Measurements from ENCODE around the gene LYRM1. TPM values are rescaled to one million over a fixed set of nuclear protein-coding genes. Genes with fewer than 3 reads are reported as not detected.

LYRM1 gene
- polyA plus RNA-seq, 1 donor (not counting 4 experiments of a cell fraction or from before 2014, with no cell fraction given): 21.7 TPM

Other genes with a start within 250 kb of the LYRM1 start
- gene ACSM1, start 203.1 kb upstream of the LYRM1 start, polyA plus RNA-seq: 0.54 to 1.4 TPM (median 0.63 TPM) in 3 replicates
- gene THUMPD1, start 159.0 kb upstream of the LYRM1 start, polyA plus RNA-seq: 20.2 to 25.9 TPM (median 20.9 TPM) in 3 replicates
- 0.38 to 0.40 TPM (median 0.39 TPM) in 3 replicates for gene ACSM3, start 136.8 kb upstream of the LYRM1 start, polyA plus RNA-seq
- gene ERI2, start 94.3 kb upstream of the LYRM1 start, polyA plus RNA-seq: 15.2 to 35.3 TPM (median 19.5 TPM) in 3 replicates
- 1.3 to 2.6 TPM (median 1.8 TPM) in 3 replicates for gene REXO5, start 94.2 kb upstream of the LYRM1 start, polyA plus RNA-seq
- 8.0 to 10.0 TPM (median 9.4 TPM) in 3 replicates for gene DCUN1D3, start 413 bp upstream of the LYRM1 start, polyA plus RNA-seq